H9 (cell line): Measurements from ENCODE around the gene PLSCR4. TPM values are rescaled to one million over a fixed set of nuclear protein-coding genes. Genes with fewer than 3 reads are reported as not detected.

ENCODE experiments used
- DNase-seq: peaks from one replicate; pipeline ENCODE4 v3.0.0-alpha.2; 2017
- H2AFZ ChIP-seq: one replicate; pipeline ENCODE4 v1.6.1; 2013; ENCODE audit warnings: mild to moderate bottlenecking, low read length, control low read depth, moderate library complexity
- H2AK5ac ChIP-seq: 2 replicates; pipeline ENCODE4 v1.6.1; 2013; ENCODE audit warnings: low read length, control low read depth, mixed read lengths; ENCODE audit not compliant: insufficient read length
- H2BK120ac ChIP-seq: one replicate; pipeline ENCODE4 v1.6.1; 2013; ENCODE audit warnings: low read depth, mild to moderate bottlenecking, low read length, control low read depth, inconsistent platforms; ENCODE audit not compliant: poor library complexity, severe bottlenecking
- H2BK12ac ChIP-seq: 2 replicates; pipeline ENCODE4 v1.6.1; 2013; ENCODE audit warnings: low read length, control low read depth, mixed read lengths, low read depth; ENCODE audit not compliant: insufficient read length
- H2BK15ac ChIP-seq: 2 replicates; pipeline ENCODE4 v1.6.1; 2013; ENCODE audit warnings: low read depth, low read length, control low read depth
- H2BK20ac ChIP-seq: one replicate; pipeline ENCODE4 v1.6.1; 2013; ENCODE audit warnings: low read depth, mild to moderate bottlenecking, low read length, control low read depth, inconsistent platforms; ENCODE audit not compliant: poor library complexity, severe bottlenecking
- H2BK5ac ChIP-seq: 2 replicates; pipeline ENCODE4 v1.6.1; 2013; ENCODE audit warnings: low read length, control low read depth, mixed read lengths; ENCODE audit not compliant: insufficient read length
- H3K14ac ChIP-seq: 2 replicates; pipeline ENCODE4 v1.6.1; 2013; ENCODE audit warnings: low read length, control low read depth; ENCODE audit not compliant: insufficient read depth
- H3K18ac ChIP-seq: 2 replicates; pipeline ENCODE4 v1.6.1; 2013; ENCODE audit warnings: low read depth, mild to moderate bottlenecking, mixed read lengths, low read length, control low read depth; ENCODE audit not compliant: insufficient read length
- H3K23ac ChIP-seq: 2 replicates; pipeline ENCODE4 v1.6.1; 2013; ENCODE audit warnings: low read length, control low read depth, mixed read lengths, low read depth; ENCODE audit not compliant: insufficient read length
- H3K23me2 ChIP-seq: 2 replicates; pipeline ENCODE4 v1.6.1; 2013; ENCODE audit warnings: low read depth, mild to moderate bottlenecking, mixed read lengths, low read length, control low read depth; ENCODE audit not compliant: insufficient read length, poor library complexity, severe bottlenecking
- H3K27ac ChIP-seq: 2 replicates; pipeline ENCODE4 v1.5.1; 2013; ENCODE audit warnings: low read length, control low read depth, mixed read lengths, low read depth; ENCODE audit not compliant: insufficient read length
- H3K27me3 ChIP-seq: 2 replicates; pipeline ENCODE4 v1.6.1; 2013; ENCODE audit warnings: low read length, control low read depth, inconsistent platforms; ENCODE audit not compliant: insufficient read depth
- H3K4ac ChIP-seq: 2 replicates; pipeline ENCODE4 v1.6.1; 2013; ENCODE audit warnings: low read depth, mild to moderate bottlenecking, control low read depth, inconsistent platforms, low read length, moderate library complexity
- H3K4me1 ChIP-seq: 2 replicates; pipeline ENCODE4 v1.6.1; 2013; ENCODE audit warnings: low read length, control low read depth, inconsistent platforms; ENCODE audit not compliant: insufficient read depth
- H3K4me2 ChIP-seq: 2 replicates; pipeline ENCODE4 v1.6.1; 2013; ENCODE audit warnings: low read length, control low read depth, mixed read lengths; ENCODE audit not compliant: insufficient read length, insufficient read depth
- H3K56ac ChIP-seq: 2 replicates; pipeline ENCODE4 v1.6.1; 2013; ENCODE audit warnings: low read depth, mild to moderate bottlenecking, mixed read lengths, low read length, control low read depth; ENCODE audit not compliant: insufficient read length
- H3K79me1 ChIP-seq: 2 replicates; pipeline ENCODE4 v1.6.1; 2013; ENCODE audit warnings: low read depth, mild to moderate bottlenecking, moderate library complexity, low read length, control low read depth, inconsistent platforms; ENCODE audit not compliant: insufficient read depth, poor library complexity, severe bottlenecking
- H3K79me2 ChIP-seq: 2 replicates; pipeline ENCODE4 v1.6.1; 2013; ENCODE audit warnings: low read length, control low read depth, inconsistent platforms; ENCODE audit not compliant: insufficient read depth
- H3K9ac ChIP-seq: 2 replicates; pipeline ENCODE4 v1.6.1; 2013; ENCODE audit warnings: low read length, control low read depth, mixed read lengths; ENCODE audit not compliant: insufficient read length; ENCODE audit errors: extremely low read depth
- H3K9me3 ChIP-seq: one replicate; pipeline ENCODE4 v1.6.1; 2013; ENCODE audit warnings: low read depth, low read length, inconsistent platforms; ENCODE audit not compliant: control insufficient read depth
- H3T11ph ChIP-seq: one replicate; pipeline ENCODE4 v1.6.1; 2013; ENCODE audit warnings: mild to moderate bottlenecking, low read length, control low read depth, inconsistent platforms
- H4K20me1 ChIP-seq: one replicate; pipeline ENCODE4 v1.6.1; 2013; ENCODE audit not compliant: control insufficient read depth, insufficient read length, insufficient read depth
- H4K5ac ChIP-seq: 2 replicates; pipeline ENCODE4 v1.6.1; 2013; ENCODE audit warnings: low read depth, mild to moderate bottlenecking, mixed read lengths, low read length, control low read depth; ENCODE audit not compliant: insufficient read length
- H4K8ac ChIP-seq: replicated peaks from 2 replicates; pipeline ENCODE4 v1.6.1; 2013; ENCODE audit warnings: low read length, control low read depth, mixed read lengths, low read depth; ENCODE audit not compliant: insufficient read length
- H4K91ac ChIP-seq: 2 replicates; pipeline ENCODE4 v1.6.1; 2013; ENCODE audit warnings: low read depth, mild to moderate bottlenecking, moderate library complexity, mixed read lengths, low read length, control low read depth; ENCODE audit not compliant: insufficient read length
- H3K27ac Mint-ChIP-seq, 3 experiments: 2 replicates in 2 of 3; 3 replicates in 1 of 3; pipeline ENCODE4 v1.8.0; 2020 to 2021; ENCODE audit warnings: mixed read lengths in 3 of 3, mild to moderate bottlenecking in 1 of 3, moderate library complexity in 1 of 3
- H3K27me3 Mint-ChIP-seq: 2 replicates; pipeline ENCODE4 v1.8.0; 2021; ENCODE audit warnings: low read depth, mild to moderate bottlenecking, moderate library complexity, mixed read lengths
- H3K36me3 Mint-ChIP-seq, 3 experiments: 2 replicates in 2 of 3; 3 replicates in 1 of 3; pipeline ENCODE4 v1.8.0; 2020 to 2021; ENCODE audit warnings: low read depth in 3 of 3, mixed read lengths in 3 of 3; ENCODE audit not compliant: insufficient read depth in 1 of 3
- H3K4me1 Mint-ChIP-seq, 2 experiments: 2 replicates each; pipeline ENCODE4 v1.8.0; 2020; ENCODE audit warnings: mixed read lengths in 2 of 2
- H3K4me3 Mint-ChIP-seq, 2 experiments: 2 replicates in 1 of 2; 3 replicates in 1 of 2; pipeline ENCODE4 v1.8.0; 2020 to 2021; ENCODE audit warnings: mild to moderate bottlenecking in 2 of 2, mixed read lengths in 2 of 2, moderate library complexity in 1 of 2
- H3K9me3 Mint-ChIP-seq, 2 experiments: 2 replicates in 1 of 2; 3 replicates in 1 of 2; pipeline ENCODE4 v1.8.0; 2020; ENCODE audit warnings: mild to moderate bottlenecking in 2 of 2, mixed read lengths in 2 of 2, moderate library complexity in 1 of 2
- WGBS: extraction: QIAGEN DNeasy Blood & Tissue Kit; methylation state at CpG from one replicate; pipeline ENCODE4 v1.1.7; 2013; ENCODE audit warnings: missing lambda C conversion rate, low lambda C conversion rate, mixed read lengths; ENCODE audit not compliant: insufficient read length; ENCODE audit errors: extremely low coverage; 5-methylcytosine and 5-hydroxymethylcytosine counted together
- total RNA-seq: library from RNA; stranded (reverse); gene quantifications from 2 replicates; pipeline ENCODE4 v1.2.1, GENCODE V29; 2021
- TF ChIP-seq, protein P1 (sequence below): fragments of 200-600 bp; sonication (generic); conservative IDR thresholded peaks from 3 replicates; pipeline ENCODE4 v1.8.0; 2021; ENCODE audit warnings: antibody characterized with exemption, mild to moderate bottlenecking

The PLSCR4 gene
- total RNA-seq, 1 experiment from 2014 or later, result 1.2 TPM

DNA sequence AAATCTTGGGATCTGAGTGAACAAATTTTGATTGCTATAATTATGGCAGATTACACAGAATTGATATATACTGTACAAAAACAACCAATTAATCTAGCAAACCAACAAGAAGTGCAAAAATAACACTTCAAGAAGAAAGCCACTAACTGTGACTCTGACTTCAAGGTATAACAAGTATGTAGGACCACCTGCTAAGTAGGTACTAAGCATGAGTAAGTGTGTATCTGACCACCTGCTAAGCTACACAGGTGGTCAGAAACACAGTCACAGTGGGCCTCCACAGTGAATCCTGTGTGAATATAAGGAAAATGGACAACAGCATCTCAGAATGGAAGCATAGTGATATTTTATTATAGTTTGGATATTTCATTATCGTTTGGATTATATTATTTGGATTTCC is 14.8 kb upstream of the PLSCR4 start:
- Histone ChIP-seq H3T11ph (no peak overlapping the region), H4K8ac (no peak overlapping the region), H3K4ac (no peak overlapping the region), H3K9ac (no peak overlapping the region), H3K4me2 (no peak overlapping the region), H2BK15ac (no peak overlapping the region), H4K91ac (no peak overlapping the region), H2BK12ac (no peak overlapping the region), H3K23ac (no peak overlapping the region), H3K18ac (no peak overlapping the region), H2BK20ac (no peak overlapping the region), H3K27ac (no peak overlapping the region), H3K4me1 (peaks cover 4% of the 10 kb centered on the region; the same call in 1 of the 2 replicates), H3K9me3 (no peaks in the 10 kb centered on the region), H2BK120ac (no peak overlapping the region), H3K56ac (no peak overlapping the region), H2AFZ (no peak overlapping the region), H2BK5ac (no peak overlapping the region), H3K79me2 (no peaks in the 10 kb centered on the region), H4K20me1 (no peaks in the 10 kb centered on the region), H3K27me3 (no peaks in the 10 kb centered on the region), H3K23me2 (no peaks in the 10 kb centered on the region), H2AK5ac (no peak overlapping the region), H3K14ac (no peak overlapping the region), H4K5ac (no peak overlapping the region), H3K79me1 (no peaks in the 10 kb centered on the region)
- H3K36me3 Mint-ChIP-seq, result no peaks in the 10 kb centered on the region
- no peaks in the 10 kb centered on the region for H3K9me3 Mint-ChIP-seq
- no CpG with 5 or more reads among the region's 1 CpG for WGBS
- peaks cover 27 to 28% of the 10 kb centered on the region in 2 experiments for H3K4me1 Mint-ChIP-seq
- no peak for DNase-seq
- TF ChIP-seq, protein P1, sequence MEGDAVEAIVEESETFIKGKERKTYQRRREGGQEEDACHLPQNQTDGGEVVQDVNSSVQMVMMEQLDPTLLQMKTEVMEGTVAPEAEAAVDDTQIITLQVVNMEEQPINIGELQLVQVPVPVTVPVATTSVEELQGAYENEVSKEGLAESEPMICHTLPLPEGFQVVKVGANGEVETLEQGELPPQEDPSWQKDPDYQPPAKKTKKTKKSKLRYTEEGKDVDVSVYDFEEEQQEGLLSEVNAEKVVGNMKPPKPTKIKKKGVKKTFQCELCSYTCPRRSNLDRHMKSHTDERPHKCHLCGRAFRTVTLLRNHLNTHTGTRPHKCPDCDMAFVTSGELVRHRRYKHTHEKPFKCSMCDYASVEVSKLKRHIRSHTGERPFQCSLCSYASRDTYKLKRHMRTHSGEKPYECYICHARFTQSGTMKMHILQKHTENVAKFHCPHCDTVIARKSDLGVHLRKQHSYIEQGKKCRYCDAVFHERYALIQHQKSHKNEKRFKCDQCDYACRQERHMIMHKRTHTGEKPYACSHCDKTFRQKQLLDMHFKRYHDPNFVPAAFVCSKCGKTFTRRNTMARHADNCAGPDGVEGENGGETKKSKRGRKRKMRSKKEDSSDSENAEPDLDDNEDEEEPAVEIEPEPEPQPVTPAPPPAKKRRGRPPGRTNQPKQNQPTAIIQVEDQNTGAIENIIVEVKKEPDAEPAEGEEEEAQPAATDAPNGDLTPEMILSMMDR, result no peak
- no peak overlapping the region for H3K4me3 Mint-ChIP-seq
- H3K27ac Mint-ChIP-seq, result no peak overlapping the region
- no peaks in the 10 kb centered on the region for H3K27me3 Mint-ChIP-seq
